ENCODE data around the gene WDR72. TPM values are rescaled to one million over a fixed set of nuclear protein-coding genes. Genes with fewer than 3 reads are reported as not detected.

Gene WDR72
- total and polyA plus RNA-seq, 2 of the 4 experiments (the other 2 are of a cell fraction), result not detected

- intact Hi-C loops (cut with micrococcal nuclease) (no loop called here), dilution Hi-C loops (cut with HindIII; ENCODE audit: low sequenced_read_pairs, unreplicated experiment) (no loop called here), in situ Hi-C loops (cut with MboI; ENCODE audit: low sequenced_read_pairs) (no loop called here)
- H3K79me1 ChIP-seq (ENCODE audit: low read depth in 1 of 2, low read length in 2 of 2), result no peaks in the 10 kb centered on the region
- WGBS, 2 experiments (ENCODE audit: extremely low coverage in 2 of 2, insufficient read length in 1 of 2), result no CpG with 5 or more reads among the region's 3 CpGs
- H2BK20ac ChIP-seq (ENCODE audit: low read depth, low read length), result no peak overlapping the region
- H4K8ac ChIP-seq (ENCODE audit: low read depth in 2 of 2, low read length in 2 of 2), result no peak overlapping the region
- peaks cover 10% of the 10 kb centered on the region; the same call in 1 of the 2 replicates for H3K9me3 ChIP-seq (ENCODE audit: control insufficient read depth, insufficient read depth, low read length)
- no peak overlapping the region for H2BK120ac ChIP-seq (ENCODE audit: low read depth, low read length)
- no peak overlapping the region for H3K18ac ChIP-seq (ENCODE audit: low read depth, low read length)
- no peaks in the 10 kb centered on the region for H3K27me3 ChIP-seq (ENCODE audit: control insufficient read depth, insufficient read depth, low read length)
- no peak overlapping the region for H3K14ac ChIP-seq (replicated peaks; ENCODE audit: low read depth, low read length)
- H3K4me3 ChIP-seq (ENCODE audit: insufficient read depth, low read depth, low read length), result no peak overlapping the region
- no peak overlapping the region for H4K91ac ChIP-seq (ENCODE audit: insufficient read depth, low read depth, low read length)
- no peaks in the 10 kb centered on the region for H3K36me3 ChIP-seq (ENCODE audit: control insufficient read depth, insufficient read depth, low read length)
- no peaks in the 10 kb centered on the region for H3K9me1 ChIP-seq (ENCODE audit: insufficient read depth, low read length)
- no peaks in the 10 kb centered on the region for H3K4me1 ChIP-seq (ENCODE audit: control insufficient read depth, insufficient read depth, low read length)
- H3K9ac ChIP-seq (ENCODE audit: low read depth, low read length), result no peak overlapping the region
- H2AFZ ChIP-seq (replicated peaks; ENCODE audit: low read length, poor library complexity), result no peak overlapping the region
- DNase-seq, result no peak
- H3K4ac ChIP-seq (ENCODE audit: low read depth, low read length), result no peak overlapping the region
- H2BK5ac ChIP-seq (ENCODE audit: low read depth, low read length, poor library complexity, severe bottlenecking), result no peak overlapping the region
- H4K5ac ChIP-seq (ENCODE audit: low read depth, low read length), result no peak overlapping the region
- no peak overlapping the region for H2AK5ac ChIP-seq (ENCODE audit: low read depth, low read length)
- BruUV-seq (replicated peaks), result no TSS peak
- no peak overlapping the region for H3K56ac ChIP-seq (ENCODE audit: extremely low read depth, insufficient read depth, low read length)
- no peaks in the 10 kb centered on the region for H4K20me1 ChIP-seq (ENCODE audit: insufficient read depth, low read length)
- no peak overlapping the region for H2AK9ac ChIP-seq (replicated peaks; ENCODE audit: low read depth, low read length, poor library complexity)
- H3K4me2 ChIP-seq (ENCODE audit: low read depth, low read length), result no peak overlapping the region
- no peak overlapping the region for H2BK15ac ChIP-seq (ENCODE audit: low read depth, low read length)
- no peak overlapping the region for H3K27ac ChIP-seq (ENCODE audit: insufficient read depth, low read length)
- ChIA-PET CTCF (no interaction called here), POLR2A (ENCODE audit: unreplicated experiment) (no interaction called here)
- no peak for ATAC-seq (ENCODE audit: low read depth)
- no peak overlapping the region for H3K23ac ChIP-seq (ENCODE audit: low read depth, low read length)
- no peak for TF ChIP-seq RAD21 (IDR thresholded peaks at IDR 0.05; ENCODE audit: low read length)
- TF ChIP-seq CEBPB (IDR thresholded peaks at IDR 0.05; ENCODE audit: low read depth, low read length), result no peak
- TF ChIP-seq MAZ (IDR thresholded peaks at IDR 0.05; ENCODE audit: borderline replicate concordance, low read depth, low read length), result no peak
- no peak for TF ChIP-seq CTCF (conservative IDR thresholded peaks at IDR 0.05; ENCODE audit: low read depth, low read length)
- TF ChIP-seq POLR2A (IDR thresholded peaks at IDR 0.05; ENCODE audit: low read depth, low read length), result no peak
- TF ChIP-seq CHD1 (IDR thresholded peaks at IDR 0.05; ENCODE audit: low read depth, low read length), result no peak
- no peak for TF ChIP-seq FOS (IDR thresholded peaks at IDR 0.05; ENCODE audit: low read depth, low read length)
- TF ChIP-seq MAFK (IDR thresholded peaks at IDR 0.05; ENCODE audit: low read depth, low read length), result no peak
- TF ChIP-seq NFE2L2 (IDR thresholded peaks at IDR 0.05; ENCODE audit: low read depth, low read length), result no peak
- TF ChIP-seq RCOR1 (IDR thresholded peaks at IDR 0.05; ENCODE audit: insufficient replicate concordance, low read length), result no peak
- TF ChIP-seq ELK1 (IDR thresholded peaks at IDR 0.05; ENCODE audit: borderline replicate concordance, low read depth, low read length), result no peak
- no peak for TF ChIP-seq SMC3 (IDR thresholded peaks at IDR 0.05; ENCODE audit: low read depth, low read length)
- TF ChIP-seq USF2 (IDR thresholded peaks at IDR 0.05; ENCODE audit: low read depth, low read length), result no peak
Observed at GRCh38 chr15:53513431-53513830, 246.0 kb downstream of the WDR72 start.

All from IMR-90 (cell line).